WTC11 (cell line): Measurements from ENCODE around the gene BICDL1. TPM values are rescaled to one million over a fixed set of nuclear protein-coding genes. Genes with fewer than 3 reads are reported as not detected.

Experiments
- ATAC-seq: fragments of 200-7000 bp; cut with Tn5 transposase; 2 replicates; pipeline ENCODE4 v1.10.0; 2021; ENCODE audit warnings: mild to moderate bottlenecking, moderate library complexity
- CTCF ChIA-PET: fragments of 300-600 bp; sonication (Branson Sonifier 250); formaldehyde crosslinking; loops from one replicate; lab custom pipeline; 2021; ENCODE audit warnings: antibody characterized with exemption; lab: Charles Lee
- POLR2A ChIA-PET: fragments of 350-600 bp; sonication (Branson Sonifier 250); formaldehyde crosslinking; loops from one replicate; lab custom pipeline; 2021; ENCODE audit warnings: antibody characterized with exemption; lab: Charles Lee
- DNase-seq: peaks from one replicate; pipeline ENCODE4 v3.0.0; 2021; ENCODE audit warnings: low spot score
- H3K27ac Mint-ChIP-seq: 2 replicates; pipeline ENCODE4 v1.8.0; 2021; ENCODE audit warnings: mixed read lengths
- H3K27me3 Mint-ChIP-seq: 2 replicates; pipeline ENCODE4 v1.8.0; 2021; ENCODE audit warnings: low read depth, mild to moderate bottlenecking, moderate library complexity, mixed read lengths
- H3K36me3 Mint-ChIP-seq: 2 replicates; pipeline ENCODE4 v1.8.0; 2021; ENCODE audit warnings: mixed read lengths
- H3K4me1 Mint-ChIP-seq: 2 replicates; pipeline ENCODE4 v1.8.0; 2022; ENCODE audit warnings: mixed read lengths
- H3K4me3 Mint-ChIP-seq: 2 replicates; pipeline ENCODE4 v1.8.0; 2021; ENCODE audit warnings: mild to moderate bottlenecking, moderate library complexity, mixed read lengths
- H3K9me3 Mint-ChIP-seq: 2 replicates; pipeline ENCODE4 v1.8.0; 2021; ENCODE audit warnings: mixed read lengths
- CREB1 ChIP-seq: sonication (generic); formaldehyde crosslinking; IDR thresholded peaks from 2 replicates; pipeline ENCODE4 v1.8.0; 2023; ENCODE audit warnings: mild to moderate bottlenecking, missing genetic modification reagents
- ELF4 ChIP-seq: sonication (generic); formaldehyde crosslinking; IDR thresholded peaks from 2 replicates; pipeline ENCODE4 v1.8.1; 2022; ENCODE audit warnings: low read depth, mild to moderate bottlenecking, moderate library complexity, missing genetic modification reagents
- NR2C2 ChIP-seq: sonication (generic); formaldehyde crosslinking; IDR thresholded peaks from 2 replicates; pipeline ENCODE4 v1.8.0; 2022; ENCODE audit warnings: mild to moderate bottlenecking, missing genetic modification reagents
- SMAD3 ChIP-seq: sonication (generic); formaldehyde crosslinking; IDR thresholded peaks from 2 replicates; pipeline ENCODE4 v1.8.0; 2022; ENCODE audit warnings: missing genetic modification reagents, mild to moderate bottlenecking, borderline replicate concordance
- SOX15 ChIP-seq: fragments of 250-450 bp; sonication (Bioruptor Pico); IDR thresholded peaks from 2 replicates; pipeline ENCODE4 v1.9.0; 2021; ENCODE audit warnings: mild to moderate bottlenecking
- TP53 ChIP-seq: sonication (generic); formaldehyde crosslinking; IDR thresholded peaks from 2 replicates; pipeline ENCODE4 v1.8.1; 2023; ENCODE audit warnings: mild to moderate bottlenecking, missing genetic modification reagents
- ZNF263 ChIP-seq: sonication (generic); formaldehyde crosslinking; IDR thresholded peaks from 2 replicates; pipeline ENCODE4 v1.8.1; 2022; ENCODE audit warnings: low read depth, mild to moderate bottlenecking, moderate library complexity, missing genetic modification reagents
- total RNA-seq: library from RNA; stranded (reverse); gene quantifications from 3 replicates; pipeline ENCODE4 v1.2.3, GENCODE V29; 2021
- TF ChIP-seq, protein P1 (sequence below): sonication (generic); formaldehyde crosslinking; IDR thresholded peaks from 2 replicates; pipeline ENCODE4 v1.8.1; 2023; ENCODE audit warnings: mild to moderate bottlenecking, missing genetic modification reagents, moderate library complexity
- TF ChIP-seq, protein P2 (sequence below): sonication (generic); formaldehyde crosslinking; IDR thresholded peaks from 2 replicates; pipeline ENCODE4 v1.8.1; 2023; ENCODE audit warnings: mild to moderate bottlenecking, moderate library complexity, missing genetic modification reagents
- TF ChIP-seq, protein P3 (sequence below): sonication (generic); formaldehyde crosslinking; IDR thresholded peaks from 2 replicates; pipeline ENCODE4 v1.8.0; 2023; ENCODE audit warnings: missing genetic modification reagents, mild to moderate bottlenecking, borderline replicate concordance
- TF ChIP-seq, protein P4 (sequence below): sonication (generic); formaldehyde crosslinking; IDR thresholded peaks from 2 replicates; pipeline ENCODE4 v1.8.0; 2022; ENCODE audit warnings: missing genetic modification reagents

The BICDL1 gene
- total RNA-seq, 1 experiment from 2014 or later, result 23.1 TPM

DNA sequence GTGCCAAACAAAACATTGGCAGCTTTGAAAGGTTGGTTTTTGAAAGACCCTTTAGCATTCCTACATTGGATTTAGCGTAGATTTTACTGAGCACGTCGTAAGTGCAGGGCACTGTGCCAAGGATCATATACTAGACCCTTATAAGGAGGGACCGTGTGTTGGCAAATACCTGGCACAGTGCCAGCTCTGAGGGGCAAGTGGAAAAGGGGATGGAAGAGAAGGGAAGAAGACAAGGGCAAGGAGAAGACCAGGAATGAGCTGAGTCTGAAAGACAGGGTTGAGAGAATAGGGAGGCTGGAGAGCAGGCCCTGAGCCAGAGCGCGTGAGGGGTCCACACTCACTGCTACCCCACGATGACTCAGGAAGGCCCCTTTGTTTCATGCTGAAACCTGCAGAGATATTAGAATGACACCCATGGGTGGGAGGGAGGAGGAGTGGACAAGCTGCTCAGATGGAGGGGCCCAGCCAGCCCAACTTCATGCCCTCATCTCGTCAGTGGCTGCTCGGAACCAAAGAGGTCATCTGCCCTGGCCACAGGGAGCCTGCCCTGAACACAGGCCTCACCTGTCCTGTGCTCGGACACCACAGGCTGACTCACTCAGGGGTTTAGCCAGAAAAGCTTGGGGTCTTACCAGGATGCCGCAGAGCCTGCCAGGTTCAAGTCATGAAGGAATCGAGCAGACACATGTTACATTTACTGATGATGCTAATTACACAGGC, 102.5 kb downstream of the BICDL1 start:
- H3K27me3 Mint-ChIP-seq, result no peaks in the 10 kb centered on the region
- POLR2A ChIA-PET, result interaction anchor here (1.7 kb wide), 1 partner anchor 26 kb away, joined by 5 read pairs; the partner anchor contains the start of gene RAB35
- DNase-seq, result no peak
- CTCF ChIA-PET, result no interaction called here
- peaks cover 45% of the 10 kb centered on the region for H3K4me1 Mint-ChIP-seq
- H3K4me3 Mint-ChIP-seq, result no peak overlapping the region
- TF ChIP-seq, protein P1, sequence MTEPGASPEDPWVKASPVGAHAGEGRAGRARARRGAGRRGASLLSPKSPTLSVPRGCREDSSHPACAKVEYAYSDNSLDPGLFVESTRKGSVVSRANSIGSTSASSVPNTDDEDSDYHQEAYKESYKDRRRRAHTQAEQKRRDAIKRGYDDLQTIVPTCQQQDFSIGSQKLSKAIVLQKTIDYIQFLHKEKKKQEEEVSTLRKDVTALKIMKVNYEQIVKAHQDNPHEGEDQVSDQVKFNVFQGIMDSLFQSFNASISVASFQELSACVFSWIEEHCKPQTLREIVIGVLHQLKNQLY (CRISPR knock-in tag), result no peak
- TF ChIP-seq SMAD3 (CRISPR knock-in tag), result no peak
- TF ChIP-seq ELF4 (CRISPR knock-in tag), result no peak
- TF ChIP-seq, protein P2, sequence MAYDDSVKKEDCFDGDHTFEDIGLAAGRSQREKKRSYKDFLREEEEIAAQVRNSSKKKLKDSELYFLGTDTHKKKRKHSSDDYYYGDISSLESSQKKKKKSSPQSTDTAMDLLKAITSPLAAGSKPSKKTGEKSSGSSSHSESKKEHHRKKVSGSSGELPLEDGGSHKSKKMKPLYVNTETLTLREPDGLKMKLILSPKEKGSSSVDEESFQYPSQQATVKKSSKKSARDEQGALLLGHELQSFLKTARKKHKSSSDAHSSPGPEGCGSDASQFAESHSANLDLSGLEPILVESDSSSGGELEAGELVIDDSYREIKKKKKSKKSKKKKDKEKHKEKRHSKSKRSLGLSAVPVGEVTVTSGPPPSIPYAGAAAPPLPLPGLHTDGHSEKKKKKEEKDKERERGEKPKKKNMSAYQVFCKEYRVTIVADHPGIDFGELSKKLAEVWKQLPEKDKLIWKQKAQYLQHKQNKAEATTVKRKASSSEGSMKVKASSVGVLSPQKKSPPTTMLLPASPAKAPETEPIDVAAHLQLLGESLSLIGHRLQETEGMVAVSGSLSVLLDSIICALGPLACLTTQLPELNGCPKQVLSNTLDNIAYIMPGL (CRISPR knock-in tag), result no peak
- no peak for TF ChIP-seq NR2C2 (CRISPR knock-in tag)
- no peak for TF ChIP-seq SOX15 (CRISPR knock-in tag)
- no peak for TF ChIP-seq TP53 (CRISPR knock-in tag)
- TF ChIP-seq, protein P3, sequence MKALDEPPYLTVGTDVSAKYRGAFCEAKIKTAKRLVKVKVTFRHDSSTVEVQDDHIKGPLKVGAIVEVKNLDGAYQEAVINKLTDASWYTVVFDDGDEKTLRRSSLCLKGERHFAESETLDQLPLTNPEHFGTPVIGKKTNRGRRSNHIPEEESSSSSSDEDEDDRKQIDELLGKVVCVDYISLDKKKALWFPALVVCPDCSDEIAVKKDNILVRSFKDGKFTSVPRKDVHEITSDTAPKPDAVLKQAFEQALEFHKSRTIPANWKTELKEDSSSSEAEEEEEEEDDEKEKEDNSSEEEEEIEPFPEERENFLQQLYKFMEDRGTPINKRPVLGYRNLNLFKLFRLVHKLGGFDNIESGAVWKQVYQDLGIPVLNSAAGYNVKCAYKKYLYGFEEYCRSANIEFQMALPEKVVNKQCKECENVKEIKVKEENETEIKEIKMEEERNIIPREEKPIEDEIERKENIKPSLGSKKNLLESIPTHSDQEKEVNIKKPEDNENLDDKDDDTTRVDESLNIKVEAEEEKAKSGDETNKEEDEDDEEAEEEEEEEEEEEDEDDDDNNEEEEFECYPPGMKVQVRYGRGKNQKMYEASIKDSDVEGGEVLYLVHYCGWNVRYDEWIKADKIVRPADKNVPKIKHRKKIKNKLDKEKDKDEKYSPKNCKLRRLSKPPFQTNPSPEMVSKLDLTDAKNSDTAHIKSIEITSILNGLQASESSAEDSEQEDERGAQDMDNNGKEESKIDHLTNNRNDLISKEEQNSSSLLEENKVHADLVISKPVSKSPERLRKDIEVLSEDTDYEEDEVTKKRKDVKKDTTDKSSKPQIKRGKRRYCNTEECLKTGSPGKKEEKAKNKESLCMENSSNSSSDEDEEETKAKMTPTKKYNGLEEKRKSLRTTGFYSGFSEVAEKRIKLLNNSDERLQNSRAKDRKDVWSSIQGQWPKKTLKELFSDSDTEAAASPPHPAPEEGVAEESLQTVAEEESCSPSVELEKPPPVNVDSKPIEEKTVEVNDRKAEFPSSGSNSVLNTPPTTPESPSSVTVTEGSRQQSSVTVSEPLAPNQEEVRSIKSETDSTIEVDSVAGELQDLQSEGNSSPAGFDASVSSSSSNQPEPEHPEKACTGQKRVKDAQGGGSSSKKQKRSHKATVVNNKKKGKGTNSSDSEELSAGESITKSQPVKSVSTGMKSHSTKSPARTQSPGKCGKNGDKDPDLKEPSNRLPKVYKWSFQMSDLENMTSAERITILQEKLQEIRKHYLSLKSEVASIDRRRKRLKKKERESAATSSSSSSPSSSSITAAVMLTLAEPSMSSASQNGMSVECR (CRISPR knock-in tag), result no peak
- no peak for TF ChIP-seq ZNF263 (CRISPR knock-in tag)
- no peak for ATAC-seq
- H3K27ac Mint-ChIP-seq, result peak overlapping the region; percentile 82
- no peaks in the 10 kb centered on the region for H3K9me3 Mint-ChIP-seq
- no peaks in the 10 kb centered on the region; the same call in none of the 2 replicates for H3K36me3 Mint-ChIP-seq

DNA sequence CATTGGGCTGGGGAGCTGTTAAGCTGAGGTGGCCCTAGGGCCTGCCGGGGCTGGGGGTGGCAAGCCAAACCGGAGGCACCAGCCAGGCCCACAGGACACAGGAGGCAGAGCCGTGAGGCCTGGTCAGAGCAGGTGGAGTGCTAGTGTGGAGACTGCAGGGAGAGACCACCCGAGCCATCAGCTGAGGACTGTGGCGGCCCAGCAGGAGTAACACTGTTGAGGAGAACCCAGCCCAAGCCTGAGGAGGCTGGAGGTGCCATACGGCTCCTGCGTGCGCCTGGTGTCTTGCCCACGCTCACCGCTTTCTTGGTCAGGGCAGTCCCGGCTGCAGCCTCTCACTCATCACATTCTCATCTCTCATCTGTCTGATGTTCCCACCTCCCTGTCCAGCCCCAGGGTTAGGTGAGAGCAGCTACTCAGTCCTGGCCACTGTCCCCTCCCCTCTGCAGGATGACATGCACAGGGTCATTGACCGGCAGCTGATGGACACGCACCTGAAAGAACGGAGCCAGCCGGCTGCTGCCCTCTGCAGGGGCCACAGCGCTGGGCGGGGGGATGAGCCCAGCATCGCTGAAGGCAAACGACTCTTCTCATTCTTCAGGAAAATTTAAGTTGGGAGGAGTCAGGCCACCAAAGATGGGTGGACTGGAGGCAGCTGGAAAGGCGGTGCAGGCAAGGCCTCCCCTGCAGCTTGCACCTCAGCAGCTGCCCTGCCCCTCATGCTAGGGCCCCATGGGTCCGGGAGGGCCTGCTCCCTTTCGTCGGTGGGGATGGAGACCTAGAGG, 103.7 kb downstream of the BICDL1 start:
- Mint-ChIP-seq H3K4me1 (peaks cover 37% of the 10 kb centered on the region), H3K9me3 (no peaks in the 10 kb centered on the region), H3K4me3 (no peak overlapping the region), H3K27ac (peak overlapping the region; percentile 82; the same call in 1 of the 2 replicates), H3K36me3 (peaks cover 4% of the 10 kb centered on the region), H3K27me3 (no peaks in the 10 kb centered on the region)
- ChIA-PET CTCF (interaction anchor here (1.1 to 2.2 kb wide), 4 partner anchors 10 to 152 kb away, joined by 3 to 6 read pairs (median 4); no protein-coding TSS in a partner anchor), POLR2A (interaction anchor here (1.5 to 2.2 kb wide), 2 partner anchors 26 to 104 kb away, joined by 8 to 9 read pairs; partner anchors contain the start of gene BICDL1)
- DNase-seq (peak; percentile 45), ATAC-seq (no peak)
- 0 out of 2 replicates have a peak, but pooled peaks have one; percentile 19 for TF ChIP-seq CREB1 (CRISPR knock-in tag)
- TF ChIP-seq, protein P4, sequence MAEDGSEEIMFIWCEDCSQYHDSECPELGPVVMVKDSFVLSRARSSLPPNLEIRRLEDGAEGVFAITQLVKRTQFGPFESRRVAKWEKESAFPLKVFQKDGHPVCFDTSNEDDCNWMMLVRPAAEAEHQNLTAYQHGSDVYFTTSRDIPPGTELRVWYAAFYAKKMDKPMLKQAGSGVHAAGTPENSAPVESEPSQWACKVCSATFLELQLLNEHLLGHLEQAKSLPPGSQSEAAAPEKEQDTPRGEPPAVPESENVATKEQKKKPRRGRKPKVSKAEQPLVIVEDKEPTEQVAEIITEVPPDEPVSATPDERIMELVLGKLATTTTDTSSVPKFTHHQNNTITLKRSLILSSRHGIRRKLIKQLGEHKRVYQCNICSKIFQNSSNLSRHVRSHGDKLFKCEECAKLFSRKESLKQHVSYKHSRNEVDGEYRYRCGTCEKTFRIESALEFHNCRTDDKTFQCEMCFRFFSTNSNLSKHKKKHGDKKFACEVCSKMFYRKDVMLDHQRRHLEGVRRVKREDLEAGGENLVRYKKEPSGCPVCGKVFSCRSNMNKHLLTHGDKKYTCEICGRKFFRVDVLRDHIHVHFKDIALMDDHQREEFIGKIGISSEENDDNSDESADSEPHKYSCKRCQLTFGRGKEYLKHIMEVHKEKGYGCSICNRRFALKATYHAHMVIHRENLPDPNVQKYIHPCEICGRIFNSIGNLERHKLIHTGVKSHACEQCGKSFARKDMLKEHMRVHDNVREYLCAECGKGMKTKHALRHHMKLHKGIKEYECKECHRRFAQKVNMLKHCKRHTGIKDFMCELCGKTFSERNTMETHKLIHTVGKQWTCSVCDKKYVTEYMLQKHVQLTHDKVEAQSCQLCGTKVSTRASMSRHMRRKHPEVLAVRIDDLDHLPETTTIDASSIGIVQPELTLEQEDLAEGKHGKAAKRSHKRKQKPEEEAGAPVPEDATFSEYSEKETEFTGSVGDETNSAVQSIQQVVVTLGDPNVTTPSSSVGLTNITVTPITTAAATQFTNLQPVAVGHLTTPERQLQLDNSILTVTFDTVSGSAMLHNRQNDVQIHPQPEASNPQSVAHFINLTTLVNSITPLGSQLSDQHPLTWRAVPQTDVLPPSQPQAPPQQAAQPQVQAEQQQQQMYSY (CRISPR knock-in tag), result no peak
